ENCODE results near the gene FILIP1. TPM values are rescaled to one million over a fixed set of nuclear protein-coding genes. Genes with fewer than 3 reads are reported as not detected.

FILIP1 gene
- polyA plus RNA-seq, 1 experiment, result 0.44 TPM

DNA sequence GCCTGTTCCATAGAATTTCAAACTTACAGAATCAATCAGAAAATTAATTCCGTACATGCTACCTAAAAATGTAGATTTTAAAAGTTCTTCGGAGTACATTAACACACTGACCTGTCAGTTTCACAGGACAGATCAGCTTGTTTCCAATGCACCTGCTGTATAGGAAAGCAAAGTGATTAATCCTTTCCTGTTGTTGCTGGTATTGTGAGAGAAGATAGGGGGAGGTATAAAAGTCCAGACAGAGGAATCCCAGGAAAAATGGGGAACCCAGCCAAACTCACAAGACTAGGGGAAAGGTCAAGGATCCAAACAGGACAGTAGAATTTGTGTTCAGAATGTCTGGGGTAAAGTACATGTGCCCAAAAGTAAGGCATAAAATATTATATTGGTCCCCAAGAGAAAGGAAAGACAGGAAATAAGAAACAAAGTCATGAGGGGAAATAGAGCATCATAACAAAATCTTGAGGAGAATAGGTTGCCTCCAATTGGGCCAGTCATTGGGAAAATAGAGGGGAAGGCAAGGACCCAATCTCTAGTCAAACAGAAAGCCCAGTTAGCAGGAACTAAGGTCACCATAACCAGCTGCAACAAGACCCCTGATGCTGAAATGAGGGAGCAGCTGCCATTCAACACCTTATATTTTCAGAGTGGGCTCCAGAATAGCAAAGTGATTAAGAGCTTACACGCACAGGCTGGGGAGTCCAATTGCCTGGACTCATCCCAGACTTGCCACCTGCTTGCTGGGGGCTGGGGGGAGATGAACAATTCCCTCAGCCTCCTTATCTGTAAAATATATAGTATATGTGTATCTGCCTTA, 10.3 kb downstream of the FILIP1 start:
- POLR2A ChIA-PET, result no interaction called here
- TF ChIP-seq, protein P1, sequence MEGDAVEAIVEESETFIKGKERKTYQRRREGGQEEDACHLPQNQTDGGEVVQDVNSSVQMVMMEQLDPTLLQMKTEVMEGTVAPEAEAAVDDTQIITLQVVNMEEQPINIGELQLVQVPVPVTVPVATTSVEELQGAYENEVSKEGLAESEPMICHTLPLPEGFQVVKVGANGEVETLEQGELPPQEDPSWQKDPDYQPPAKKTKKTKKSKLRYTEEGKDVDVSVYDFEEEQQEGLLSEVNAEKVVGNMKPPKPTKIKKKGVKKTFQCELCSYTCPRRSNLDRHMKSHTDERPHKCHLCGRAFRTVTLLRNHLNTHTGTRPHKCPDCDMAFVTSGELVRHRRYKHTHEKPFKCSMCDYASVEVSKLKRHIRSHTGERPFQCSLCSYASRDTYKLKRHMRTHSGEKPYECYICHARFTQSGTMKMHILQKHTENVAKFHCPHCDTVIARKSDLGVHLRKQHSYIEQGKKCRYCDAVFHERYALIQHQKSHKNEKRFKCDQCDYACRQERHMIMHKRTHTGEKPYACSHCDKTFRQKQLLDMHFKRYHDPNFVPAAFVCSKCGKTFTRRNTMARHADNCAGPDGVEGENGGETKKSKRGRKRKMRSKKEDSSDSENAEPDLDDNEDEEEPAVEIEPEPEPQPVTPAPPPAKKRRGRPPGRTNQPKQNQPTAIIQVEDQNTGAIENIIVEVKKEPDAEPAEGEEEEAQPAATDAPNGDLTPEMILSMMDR (IDR thresholded peaks at IDR 0.05; ENCODE audit: insufficient read depth, low read depth, low read length), result no peak
- CTCF ChIA-PET, result interaction anchor here (1.0 to 1.9 kb wide), 2 partner anchors 10 to 22 kb away, joined by 3 to 5 read pairs; partner anchors contain the start of gene FILIP1
- no peak for DNase-seq (ENCODE audit: low read depth)
- Histone ChIP-seq H3K4me3 (ENCODE audit: low read depth, low read length) (no peak overlapping the region), H3K27me3 (ENCODE audit: control insufficient read depth, insufficient read depth, low read length) (no peaks in the 10 kb centered on the region), H3K36me3 (ENCODE audit: control insufficient read depth, insufficient read depth, low read length) (no peaks in the 10 kb centered on the region)

DNA sequence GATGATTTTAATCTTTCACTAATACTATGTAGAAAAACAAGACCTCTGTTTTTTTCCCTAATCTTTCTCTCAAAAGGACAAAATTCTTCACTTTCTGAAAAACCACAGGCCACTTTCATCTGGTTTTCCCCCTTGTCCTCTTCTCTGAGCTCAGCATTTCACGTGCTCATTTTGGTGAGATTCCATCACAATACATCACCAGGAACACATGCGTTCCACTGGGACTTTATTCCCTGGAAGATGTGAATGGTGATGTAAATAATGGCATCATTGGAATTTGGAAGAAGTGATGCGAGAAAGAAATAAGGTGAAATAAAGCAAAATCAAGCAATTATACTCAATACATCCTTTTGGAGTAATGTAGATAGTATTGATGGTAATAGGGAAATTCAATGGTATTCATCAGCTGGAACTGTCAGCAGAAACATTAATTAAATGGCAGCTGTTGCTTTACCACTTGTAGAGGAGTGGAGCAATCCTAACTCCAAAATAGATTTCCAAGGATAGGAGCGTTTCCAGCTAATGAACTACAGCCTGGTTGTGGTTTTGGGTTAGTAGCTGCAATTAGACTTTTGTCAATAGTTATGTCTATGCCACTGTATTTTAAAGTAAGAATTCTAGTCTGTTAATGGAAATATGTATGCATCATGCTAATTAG, 11.5 kb downstream of the FILIP1 start:
- no peak for DNase-seq (ENCODE audit: low read depth)
- Histone ChIP-seq H3K36me3 (ENCODE audit: control insufficient read depth, insufficient read depth, low read length) (no peaks in the 10 kb centered on the region), H3K27me3 (ENCODE audit: control insufficient read depth, insufficient read depth, low read length) (no peaks in the 10 kb centered on the region), H3K4me3 (ENCODE audit: low read depth, low read length) (no peak overlapping the region)
- TF ChIP-seq, protein P1 (IDR thresholded peaks at IDR 0.05; ENCODE audit: insufficient read depth, low read depth, low read length), result no peak
- POLR2A ChIA-PET, result no interaction called here
- CTCF ChIA-PET, result interaction anchor here (0.8 to 1.5 kb wide), 3 partner anchors 15 to 43 kb away, joined by 3 to 9 read pairs (median 4); no protein-coding TSS in a partner anchor

DNA sequence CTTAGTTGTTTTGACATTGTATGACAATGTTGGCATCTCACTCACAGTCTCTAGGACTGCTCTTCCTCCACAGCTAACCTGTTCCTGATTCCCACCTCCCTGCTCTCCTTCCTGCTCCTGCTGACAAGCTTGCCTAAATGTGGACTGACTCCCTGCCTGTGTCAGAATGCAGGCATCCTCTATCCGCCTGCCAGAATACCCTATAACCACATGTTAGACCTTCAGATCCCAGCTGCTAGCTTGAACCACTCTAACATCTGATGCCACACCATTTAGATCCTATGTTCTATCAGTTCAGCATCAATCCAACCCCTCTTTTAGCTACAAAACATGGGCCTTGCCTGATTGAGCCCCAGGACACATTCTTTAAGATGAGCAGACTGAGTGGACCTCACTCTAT, 12.2 kb downstream of the FILIP1 start:
- CTCF ChIA-PET, result interaction anchor here (0.7 to 1.5 kb wide), 4 partner anchors 14 to 1954 kb away, joined by 3 to 9 read pairs (median 3); no protein-coding TSS in a partner anchor
- Histone ChIP-seq H3K4me3 (ENCODE audit: low read depth, low read length) (no peak overlapping the region), H3K36me3 (ENCODE audit: control insufficient read depth, insufficient read depth, low read length) (no peaks in the 10 kb centered on the region), H3K27me3 (ENCODE audit: control insufficient read depth, insufficient read depth, low read length) (no peaks in the 10 kb centered on the region)
- POLR2A ChIA-PET, result no interaction called here
- no peak for DNase-seq (ENCODE audit: low read depth)
- TF ChIP-seq, protein P1 (IDR thresholded peaks at IDR 0.05; ENCODE audit: insufficient read depth, low read depth, low read length), result no peak

DNA sequence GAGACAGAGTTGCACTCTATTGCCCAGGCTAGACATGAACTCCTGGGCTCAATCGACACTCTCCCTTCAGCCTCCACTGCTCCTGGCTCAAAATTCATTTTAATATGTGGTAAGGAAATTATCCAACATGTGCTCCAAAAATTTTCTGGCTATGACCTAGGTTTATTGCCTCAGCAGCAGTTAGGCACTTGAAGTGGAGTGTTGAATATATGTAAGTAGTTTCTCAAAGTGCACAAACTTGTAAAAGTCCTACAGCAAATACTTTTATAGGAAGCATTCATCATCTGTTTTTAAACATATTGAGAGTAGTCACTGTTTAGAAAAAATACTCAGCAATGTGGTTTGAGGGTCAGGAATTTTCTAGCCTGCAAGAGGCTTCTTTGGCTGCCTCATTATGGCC, 13.2 kb downstream of the FILIP1 start:
- Histone ChIP-seq H3K36me3 (ENCODE audit: control insufficient read depth, insufficient read depth, low read length) (no peaks in the 10 kb centered on the region), H3K27me3 (ENCODE audit: control insufficient read depth, insufficient read depth, low read length) (no peaks in the 10 kb centered on the region), H3K4me3 (ENCODE audit: low read depth, low read length) (no peak overlapping the region)
- ChIA-PET POLR2A (no interaction called here), CTCF (no interaction called here)
- TF ChIP-seq, protein P1 (IDR thresholded peaks at IDR 0.05; ENCODE audit: insufficient read depth, low read depth, low read length), result no peak
- peak; percentile 43 for DNase-seq (ENCODE audit: low read depth)

DNA sequence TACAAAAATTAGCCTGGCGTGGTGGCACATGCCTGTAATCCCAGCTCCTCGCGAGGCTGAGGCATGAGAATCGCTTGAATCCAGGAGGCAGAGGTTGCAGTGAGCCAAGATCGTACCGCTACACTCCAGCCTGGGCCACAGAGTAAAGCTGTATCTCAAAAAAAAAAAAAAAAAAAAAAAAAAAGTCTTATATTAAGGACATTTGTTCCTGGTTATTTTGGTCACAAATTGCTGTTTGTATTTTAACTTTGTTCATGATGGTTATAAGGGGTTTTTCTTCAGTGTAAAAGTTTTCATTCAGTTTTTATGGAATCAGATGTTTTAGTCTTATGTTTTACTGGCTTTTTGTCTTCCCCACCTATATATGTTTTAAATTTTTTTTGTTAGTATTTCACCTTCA, 13.9 kb downstream of the FILIP1 start:
- ChIA-PET POLR2A (no interaction called here), CTCF (no interaction called here)
- Histone ChIP-seq H3K36me3 (ENCODE audit: control insufficient read depth, insufficient read depth, low read length) (no peaks in the 10 kb centered on the region), H3K4me3 (ENCODE audit: low read depth, low read length) (no peak overlapping the region), H3K27me3 (ENCODE audit: control insufficient read depth, insufficient read depth, low read length) (no peaks in the 10 kb centered on the region)
- DNase-seq (ENCODE audit: low read depth), result no peak
- TF ChIP-seq, protein P1 (IDR thresholded peaks at IDR 0.05; ENCODE audit: insufficient read depth, low read depth, low read length), result no peak
